Adrenal gland (tissue), 5 donors: ENCODE measurements around the gene MTMR12.

Experiments used
- CTCF ChIP-seq, 6 experiments: fragments of 450-650 bp in 4 of 6; fragments of 200-600 bp in 2 of 6; sonication (generic) in 1 of 6; IDR thresholded peaks; 1 replicate in 5 of 6; 2 replicates in 1 of 6; pipeline versions ENCODE4 v1.5.1 to v1.8.0; 2016 to 2021; ENCODE audit warnings: antibody characterized with exemption in 6 of 6, mild to moderate bottlenecking in 2 of 6, moderate library complexity in 1 of 6
- POLR2A ChIP-seq, 2 donors: fragments of 450-650 bp; IDR thresholded peaks; one replicate each; pipeline ENCODE4 v1.6.1; 2017; ENCODE audit warnings: antibody characterized with exemption in 2 of 2, mild to moderate bottlenecking in 2 of 2, moderate library complexity in 1 of 2
- donor health status: DM: no; HTN: no; CAD: no.

- TF ChIP-seq CTCF (IDR thresholded peaks at IDR 0.05): no peak
- TF ChIP-seq POLR2A (IDR thresholded peaks at IDR 0.05): no peak
Observed at GRCh38 chr5:32303755-32304120, 9.0 kb downstream of the MTMR12 start.
